ENCODE results near the gene SPECC1L. TPM values are rescaled to one million over a fixed set of nuclear protein-coding genes. Genes with fewer than 3 reads are reported as not detected.

The SPECC1L gene
- total and polyA plus RNA-seq, 7 donors: 17.4 to 52.6 (median 28.8) TPM

DNA sequence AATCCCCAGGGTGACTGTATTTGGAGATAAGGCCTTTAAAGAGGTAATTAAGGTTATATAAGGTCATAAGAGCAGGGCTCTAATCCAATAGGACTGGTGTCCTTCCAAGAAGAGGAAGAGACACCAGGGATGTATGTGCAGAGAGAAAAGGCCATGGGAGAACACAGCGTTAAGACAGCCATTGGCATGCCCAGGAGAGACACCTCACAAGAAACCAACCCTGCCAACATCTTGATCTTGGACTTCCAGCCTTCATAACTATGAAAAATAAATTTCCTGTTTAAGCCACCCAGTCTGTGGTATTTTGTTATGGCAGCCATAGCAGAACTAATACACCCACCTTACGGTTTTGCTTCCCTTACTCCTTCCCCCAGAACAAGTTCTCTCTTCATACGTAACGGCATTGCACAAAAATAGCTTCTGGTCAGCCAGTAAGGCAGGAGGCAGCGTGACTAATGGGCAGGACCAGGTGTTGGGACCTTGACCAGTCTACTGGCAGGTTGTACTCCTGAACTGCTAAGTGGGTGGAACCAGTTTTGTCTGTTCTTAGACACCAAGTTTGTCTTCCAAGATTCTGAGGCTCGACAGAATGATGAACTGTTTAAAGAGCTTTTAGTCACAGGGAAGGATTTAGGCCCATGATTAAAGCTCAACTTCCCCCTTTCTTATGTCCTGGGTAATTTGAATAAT, 192.6 kb downstream of the SPECC1L start:
- intact Hi-C loops (cut with DNase I): no loop called here
- Histone ChIP-seq H3K27me3 (no peaks in the 10 kb centered on the region), H3K27ac (no peak overlapping the region), H3K9me3 (no peaks in the 10 kb centered on the region), H3K4me1 (peaks cover 0 to 18% (median 15%) of the 10 kb centered on the region in 4 donors), H3K36me3 (no peaks in the 10 kb centered on the region), H3K4me3 (no peak overlapping the region)
- DNase-seq: no peak
- 75 to 87% methylated on average over 6 of the region's 6 CpGs for WGBS, 2 donors
- TF ChIP-seq EP300 (IDR thresholded peaks at IDR 0.05) (no peak), POLR2AphosphoS5 (IDR thresholded peaks at IDR 0.05) (no peak), POLR2A (IDR thresholded peaks at IDR 0.05) (no peak)
- TF ChIP-seq, protein P1, sequence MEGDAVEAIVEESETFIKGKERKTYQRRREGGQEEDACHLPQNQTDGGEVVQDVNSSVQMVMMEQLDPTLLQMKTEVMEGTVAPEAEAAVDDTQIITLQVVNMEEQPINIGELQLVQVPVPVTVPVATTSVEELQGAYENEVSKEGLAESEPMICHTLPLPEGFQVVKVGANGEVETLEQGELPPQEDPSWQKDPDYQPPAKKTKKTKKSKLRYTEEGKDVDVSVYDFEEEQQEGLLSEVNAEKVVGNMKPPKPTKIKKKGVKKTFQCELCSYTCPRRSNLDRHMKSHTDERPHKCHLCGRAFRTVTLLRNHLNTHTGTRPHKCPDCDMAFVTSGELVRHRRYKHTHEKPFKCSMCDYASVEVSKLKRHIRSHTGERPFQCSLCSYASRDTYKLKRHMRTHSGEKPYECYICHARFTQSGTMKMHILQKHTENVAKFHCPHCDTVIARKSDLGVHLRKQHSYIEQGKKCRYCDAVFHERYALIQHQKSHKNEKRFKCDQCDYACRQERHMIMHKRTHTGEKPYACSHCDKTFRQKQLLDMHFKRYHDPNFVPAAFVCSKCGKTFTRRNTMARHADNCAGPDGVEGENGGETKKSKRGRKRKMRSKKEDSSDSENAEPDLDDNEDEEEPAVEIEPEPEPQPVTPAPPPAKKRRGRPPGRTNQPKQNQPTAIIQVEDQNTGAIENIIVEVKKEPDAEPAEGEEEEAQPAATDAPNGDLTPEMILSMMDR (IDR thresholded peaks at IDR 0.05): no peak

GRCh38 chr22:24465566-24465965, 194.9 kb downstream of the SPECC1L start:
- no peak for DNase-seq
- Histone ChIP-seq H3K36me3 (no peaks in the 10 kb centered on the region), H3K27me3 (no peaks in the 10 kb centered on the region), H3K4me1 (peaks cover 0 to 18% (median 15%) of the 10 kb centered on the region in 4 donors), H3K9me3 (no peaks in the 10 kb centered on the region), H3K27ac (no peak overlapping the region), H3K4me3 (no peak overlapping the region)
- intact Hi-C loops (cut with DNase I): no loop called here
- no peak for TF ChIP-seq POLR2A (IDR thresholded peaks at IDR 0.05)
- TF ChIP-seq POLR2AphosphoS5 (IDR thresholded peaks at IDR 0.05): no peak
- TF ChIP-seq, protein P1 (IDR thresholded peaks at IDR 0.05): no peak
- no peak for TF ChIP-seq EP300 (IDR thresholded peaks at IDR 0.05)
- WGBS, 2 donors: 76 to 82% methylated on average over 5 of the region's 5 CpGs

GRCh38 chr22:24465975-24466374, 195.3 kb downstream of the SPECC1L start:
- no peaks in the 10 kb centered on the region for H3K27me3 ChIP-seq
- H3K4me1 ChIP-seq: peaks cover 0 to 18% (median 15%) of the 10 kb centered on the region in 4 donors
- H3K27ac ChIP-seq: peak overlapping the region in 2 of 4 donors; percentile 16 to 54
- no peaks in the 10 kb centered on the region for H3K9me3 ChIP-seq
- intact Hi-C loops (cut with DNase I): no loop called here
- 67 to 98% methylated on average over 3 of the region's 3 CpGs for WGBS, 2 donors
- no peak for DNase-seq
- H3K4me3 ChIP-seq: no peak overlapping the region
- H3K36me3 ChIP-seq: no peaks in the 10 kb centered on the region
- TF ChIP-seq POLR2AphosphoS5 (IDR thresholded peaks at IDR 0.05) (no peak), POLR2A (IDR thresholded peaks at IDR 0.05) (no peak), EP300 (IDR thresholded peaks at IDR 0.05) (no peak)
- TF ChIP-seq, protein P1 (IDR thresholded peaks at IDR 0.05): no peak

- H3K27ac ChIP-seq: peak overlapping the region; percentile 2 to 54 (median 20)
- H3K4me1 ChIP-seq: peaks cover 0 to 18% (median 15%) of the 10 kb centered on the region in 4 donors
- no peaks in the 10 kb centered on the region for H3K9me3 ChIP-seq
- no peak for DNase-seq
- intact Hi-C loops (cut with DNase I): no loop called here
- no peaks in the 10 kb centered on the region for H3K36me3 ChIP-seq
- TF ChIP-seq POLR2A (IDR thresholded peaks at IDR 0.05) (no peak), EP300 (IDR thresholded peaks at IDR 0.05) (no peak), POLR2AphosphoS5 (IDR thresholded peaks at IDR 0.05) (no peak)
- TF ChIP-seq, protein P1 (IDR thresholded peaks at IDR 0.05): no peak
- H3K27me3 ChIP-seq: no peaks in the 10 kb centered on the region
- no peak overlapping the region for H3K4me3 ChIP-seq
- 45 to 94% methylated on average over 1 of the region's 1 CpG for WGBS, 2 donors
Measured at GRCh38 chr22:24466716-24467328, 196.2 kb downstream of the SPECC1L start.
